ENCODE data around the gene TMEM131.

Gene TMEM131

DNA sequence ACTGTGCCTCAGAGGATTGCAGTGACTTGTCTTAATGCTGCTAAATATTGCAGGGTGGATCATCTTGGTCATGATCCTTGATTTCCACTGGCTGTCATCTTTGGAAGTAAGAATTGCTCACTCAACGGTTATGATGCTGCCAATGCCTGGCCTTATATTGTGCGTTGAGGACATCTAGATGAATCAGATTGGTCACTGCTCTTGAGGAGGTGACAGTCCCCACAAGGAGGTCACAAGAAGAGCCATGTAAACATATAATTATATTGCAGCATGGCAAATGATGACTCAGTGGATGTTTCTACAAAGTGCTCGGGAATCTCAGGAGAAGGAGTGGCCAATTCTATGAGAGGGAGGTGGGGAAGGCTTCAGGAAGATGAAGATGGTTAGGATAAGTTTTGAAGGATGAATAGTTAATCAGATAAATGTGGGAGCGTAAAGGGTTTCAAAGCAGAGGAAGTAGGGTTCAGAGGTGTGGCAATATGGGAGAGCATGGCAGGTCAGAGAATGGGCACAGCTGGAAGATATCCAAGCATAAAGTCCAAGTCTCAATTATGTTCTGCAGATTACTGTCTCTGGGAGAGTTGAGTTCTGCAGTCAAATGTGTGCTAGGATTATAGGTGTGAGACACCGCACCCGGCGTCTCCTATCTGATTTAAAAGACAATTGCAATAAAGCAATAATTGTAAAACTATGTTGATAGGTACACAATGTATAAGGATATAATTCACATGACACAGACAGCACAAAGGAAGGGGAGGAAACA, 21.3 kb upstream of the TMEM131 start:
- DNase-seq, result no peak

GRCh38 chr2:98015671-98016070, 19.9 kb upstream of the TMEM131 start:
- no peak for DNase-seq

DNA sequence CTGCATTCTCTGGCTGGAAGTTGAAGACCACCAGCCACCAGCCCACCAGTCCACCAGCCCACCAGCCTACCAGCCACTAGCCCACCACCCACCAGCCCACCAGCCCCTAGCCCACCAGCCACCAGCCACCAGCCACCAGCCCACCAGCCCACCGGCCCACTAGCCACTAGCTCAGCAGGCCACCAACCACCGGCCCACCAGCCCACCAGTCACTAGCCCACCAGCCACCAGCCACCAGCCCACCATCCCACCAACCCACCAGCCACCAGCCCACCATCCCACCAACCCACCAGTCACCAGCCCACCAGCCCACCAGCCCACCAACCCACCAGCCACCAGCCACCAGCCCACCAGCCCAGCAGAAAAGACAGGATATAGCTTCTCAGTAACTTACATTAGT, 18.6 kb upstream of the TMEM131 start:
- no peak for DNase-seq

- DNase-seq, result no peak
These were observed 17.8 kb upstream of the TMEM131 start for GRCh38 chr2:98013407-98014042.

GRCh38 chr2:98012561-98012991, 16.8 kb upstream of the TMEM131 start:
- DNase-seq, result no peak

GRCh38 chr2:98009887-98010760, 14.4 kb upstream of the TMEM131 start:
- no peak for DNase-seq

DNA sequence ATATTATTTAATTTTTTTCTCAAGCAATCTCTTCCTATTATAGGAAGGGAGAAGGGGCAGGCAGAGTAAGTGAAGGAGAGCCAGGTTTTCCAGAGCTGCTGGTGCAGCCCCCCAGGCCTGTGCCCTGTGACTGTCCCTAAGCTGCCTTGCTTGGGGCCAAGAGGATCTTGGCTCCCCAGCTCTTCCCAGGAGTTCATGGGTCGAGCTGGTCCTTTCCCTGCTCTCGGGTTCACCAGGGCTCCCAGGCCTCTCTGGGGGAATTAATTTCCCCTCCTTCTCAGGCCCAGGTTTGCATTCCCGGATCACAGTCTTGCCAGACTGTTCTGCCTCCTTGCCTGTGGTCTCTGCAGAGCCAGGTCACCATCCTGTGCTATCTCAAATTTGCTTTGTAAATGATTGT, 12.7 kb upstream of the TMEM131 start:
- no peak for DNase-seq

DNA sequence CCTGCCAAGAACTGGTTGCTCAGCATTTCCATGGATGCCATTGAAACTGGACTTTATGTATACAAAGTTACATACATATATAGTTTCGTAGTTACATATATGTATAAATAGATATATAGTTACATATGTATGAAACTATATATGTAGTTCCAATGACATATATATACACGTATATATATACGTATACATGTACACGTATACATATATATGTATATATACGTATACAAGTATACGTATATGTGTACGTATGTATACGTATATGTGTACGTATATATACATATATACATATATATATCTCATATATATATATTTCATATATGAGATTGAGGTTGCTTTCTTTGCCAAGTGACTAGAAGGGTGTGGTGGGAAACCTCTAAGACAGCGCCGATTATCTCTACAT, 10.6 kb upstream of the TMEM131 start:
- DNase-seq, result no peak

DNA sequence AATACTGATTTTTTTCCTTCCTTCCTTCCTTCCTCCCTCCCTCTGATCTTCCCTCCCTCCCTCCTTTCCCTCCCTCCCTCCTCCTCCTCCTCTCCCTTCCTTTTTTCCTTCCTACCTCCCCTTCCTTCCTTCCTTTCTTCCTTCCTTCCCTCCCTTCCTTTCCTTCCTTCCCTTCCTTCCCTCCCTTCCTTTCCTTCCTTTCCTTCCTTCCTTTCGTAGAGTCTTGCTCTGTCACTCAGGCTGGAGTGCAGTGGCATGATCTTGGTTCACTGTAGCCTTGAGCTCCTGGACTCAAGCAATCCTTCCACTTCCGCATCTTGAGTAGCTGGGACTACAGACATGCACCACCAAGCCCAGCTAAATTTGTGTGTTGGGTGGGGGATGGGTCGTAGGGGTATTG, 8.9 kb upstream of the TMEM131 start:
- DNase-seq, result no peak

DNA sequence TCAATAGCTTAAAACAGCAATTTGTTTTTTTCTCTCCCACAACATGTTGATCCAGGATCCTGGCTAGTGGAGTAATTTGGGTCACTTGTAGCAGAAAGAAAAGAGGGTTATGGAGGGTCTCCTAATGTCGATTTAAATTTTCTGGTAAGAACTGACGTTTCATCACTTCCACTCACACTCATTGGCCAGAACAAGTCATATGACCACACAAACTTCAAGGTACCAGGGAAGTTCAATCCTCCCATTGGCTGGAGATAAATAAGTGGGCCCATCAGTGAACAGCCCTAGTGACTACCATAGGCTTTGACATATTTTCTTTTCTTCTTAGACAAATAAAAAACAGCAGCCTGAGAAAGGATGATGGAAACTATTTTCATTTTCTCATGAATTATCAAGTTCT, 8.3 kb upstream of the TMEM131 start:
- DNase-seq, result no peak

GRCh38 chr2:97999536-97999935, 3.8 kb upstream of the TMEM131 start:
- DNase-seq, result no peak

- DNase-seq, result no peak
These were observed 2.8 kb upstream of the TMEM131 start for GRCh38 chr2:97998431-97999005.

DNA sequence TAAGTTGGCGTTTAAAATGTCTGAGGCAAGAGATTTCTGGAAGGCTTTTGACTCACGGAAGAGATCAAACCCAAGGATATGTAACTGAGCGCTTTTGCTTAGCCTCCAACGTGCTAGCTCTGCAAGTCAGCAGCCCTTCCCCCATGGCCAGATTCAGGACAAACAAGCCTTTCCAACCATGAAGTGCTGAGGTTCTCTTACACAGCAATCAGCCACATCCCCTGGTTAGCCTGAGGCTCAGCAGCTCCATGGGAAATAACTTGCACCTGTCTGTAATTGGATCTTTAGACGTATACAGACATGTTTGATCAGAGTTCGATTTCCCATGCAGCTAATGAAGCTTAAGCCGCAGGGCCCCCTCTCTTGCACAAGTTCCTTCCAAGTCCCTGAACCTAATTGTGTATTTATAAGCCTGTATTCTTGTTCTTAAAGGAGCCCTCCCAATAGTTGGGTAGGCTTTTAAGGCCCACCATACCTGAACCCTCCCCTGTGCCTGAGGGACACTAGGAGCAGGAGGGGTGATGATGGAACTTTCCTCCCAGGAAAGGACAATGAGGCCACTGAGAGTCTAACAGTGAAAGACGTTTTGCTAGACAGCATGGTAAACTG, 2.1 kb upstream of the TMEM131 start:
- DNase-seq, result no peak

GRCh38 chr2:97996679-97997078, 931 bp upstream of the TMEM131 start:
- no peak for DNase-seq

DNA sequence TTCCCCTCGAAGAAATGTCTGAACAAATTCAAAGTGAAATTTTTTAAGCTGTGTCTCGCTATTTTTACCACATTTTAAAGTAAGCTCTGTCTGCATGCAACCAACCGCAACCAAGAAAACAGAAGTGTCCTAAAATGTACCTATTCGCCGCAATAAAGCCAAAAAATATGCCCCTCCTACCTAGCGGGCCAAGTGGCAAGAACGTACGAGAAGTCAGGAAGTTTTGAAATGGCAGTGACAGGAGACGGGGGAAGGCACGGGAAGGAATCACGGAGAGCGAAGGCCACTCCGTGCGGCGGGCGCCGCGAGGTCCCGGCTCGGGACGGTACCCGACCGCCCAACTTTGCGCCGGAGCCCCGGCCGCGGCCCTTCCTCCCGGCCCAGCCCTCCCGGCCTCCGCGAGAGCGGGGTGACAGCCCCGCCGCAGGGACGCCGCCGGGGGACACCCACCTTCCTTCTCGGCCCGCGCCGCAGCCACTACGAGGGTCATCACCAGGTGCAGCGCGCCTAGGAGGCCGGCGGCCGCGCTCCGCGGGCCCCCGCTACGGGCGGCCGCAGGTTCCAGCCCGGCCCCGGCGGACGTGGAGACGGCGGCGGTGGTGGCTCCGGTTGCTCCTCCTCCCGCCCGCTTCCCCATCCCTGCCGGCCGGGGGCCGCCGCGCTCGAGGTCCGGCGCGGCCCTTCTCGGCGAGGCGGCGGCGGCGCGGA, 568 bp downstream of the TMEM131 start:
- peak; percentile 64 for DNase-seq

- no peak for DNase-seq
These were observed 1.3 kb downstream of the TMEM131 start for GRCh38 chr2:97994476-97994875.

DNA sequence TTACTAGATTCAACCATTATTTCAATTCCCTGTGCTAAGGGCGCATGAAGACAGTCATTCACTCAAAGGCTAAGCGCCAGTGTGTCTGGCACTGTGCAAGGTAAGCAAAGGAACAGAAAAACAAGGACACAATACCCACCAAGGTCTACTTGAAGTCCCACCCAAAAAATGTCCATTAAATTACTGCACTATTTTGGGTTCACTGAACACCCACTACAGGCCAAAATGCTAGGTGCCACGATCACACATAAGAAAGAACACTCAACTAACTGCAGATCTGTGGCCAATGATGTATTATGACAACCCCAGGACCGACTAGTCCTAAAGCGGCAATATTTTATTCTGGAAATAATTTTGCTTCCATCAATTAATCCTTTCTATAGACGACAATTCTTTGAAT, 1.8 kb downstream of the TMEM131 start:
- no peak for DNase-seq

DNA sequence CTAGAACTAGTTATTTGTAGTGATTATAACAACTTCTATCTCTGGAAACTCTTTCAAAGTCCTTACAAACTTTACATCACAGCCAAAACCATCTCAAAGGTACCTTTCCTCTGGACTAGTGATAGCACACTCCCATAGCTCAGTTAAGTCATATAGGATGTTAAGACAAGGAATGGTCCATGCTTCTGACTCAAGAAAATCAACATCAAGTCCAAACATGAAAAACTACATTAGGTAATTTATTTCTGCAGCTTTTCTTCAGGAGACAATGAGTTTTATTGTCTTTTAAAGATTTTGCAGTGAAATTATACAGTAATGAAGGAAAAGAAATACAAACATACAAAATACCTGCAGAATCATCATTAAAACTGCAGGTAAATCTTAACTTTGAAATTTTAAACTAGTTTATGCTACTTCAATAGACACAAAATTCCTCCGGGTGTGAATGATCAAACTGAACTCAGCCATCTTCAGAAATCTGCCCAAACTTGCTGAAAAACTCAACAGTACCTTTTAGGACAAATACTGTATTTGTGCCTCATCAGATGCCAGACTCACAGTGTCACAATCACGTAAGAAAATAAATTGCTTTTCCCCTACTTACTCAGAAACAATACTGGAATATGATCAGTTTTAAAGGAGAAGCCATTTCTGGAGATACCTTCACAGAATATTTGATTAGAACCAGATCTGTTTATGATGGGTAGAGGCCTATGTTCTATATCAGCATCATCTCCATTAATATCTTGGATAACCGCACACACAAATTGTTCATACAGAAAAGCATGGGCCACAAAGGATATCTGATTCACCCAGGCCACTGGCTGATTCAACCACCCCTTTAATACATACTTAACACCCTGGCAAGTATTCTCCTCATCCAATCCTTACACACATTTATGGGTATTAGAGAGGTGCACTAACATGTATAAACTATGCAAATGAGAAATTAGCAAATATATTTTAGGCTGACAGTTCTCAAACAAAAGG, 2.6 kb downstream of the TMEM131 start:
- no peak for DNase-seq

- no peak for DNase-seq
These were observed 4.5 kb downstream of the TMEM131 start for GRCh38 chr2:97991081-97991856.

DNA sequence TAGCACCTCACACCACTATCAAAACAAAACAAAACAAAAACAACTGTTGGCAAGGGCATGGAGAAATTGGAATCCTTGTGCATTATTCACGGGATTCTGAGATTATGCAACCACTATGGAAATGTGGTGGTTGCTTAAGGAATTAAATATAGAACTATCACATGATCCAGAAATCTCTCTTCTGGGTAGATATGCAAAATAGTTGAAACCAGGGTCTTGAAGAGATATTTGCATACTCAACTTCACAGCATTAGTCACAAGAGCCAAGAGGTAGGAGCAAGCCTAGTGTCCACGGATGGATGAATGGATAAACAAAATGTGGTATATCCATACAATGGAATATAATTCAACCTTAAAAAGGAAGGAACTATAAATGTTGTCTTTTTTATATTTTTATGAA, 7.0 kb downstream of the TMEM131 start:
- DNase-seq, result no peak

All from central memory CD4-positive, alpha-beta T cell (primary cell).